HG02938 (cell line): ENCODE data around the gene UBA3.
A peak's percentile ranks its signal among the peaks of the same experiment; 100 is the strongest.

Experiments used
- ATAC-seq: cut with Tn5 transposase; IDR thresholded peaks from one replicate; pipeline ENCODE4 v1.9.1; 2021; ENCODE audit warnings: mild to moderate bottlenecking, moderate library complexity; ENCODE audit not compliant: unreplicated experiment

The UBA3 gene

GRCh38 chr3:69080233-69080920 is at the start of gene UBA3:
Gene UBA3, minus strand, starts transcription at chr3:69080365. Its CDS starts 12 bp downstream, at chr3:69080353.
- ATAC-seq = peak; percentile 48

- no peak for ATAC-seq
Observed at GRCh38 chr3:69129531-69129930, 49.4 kb upstream of the UBA3 start.

GRCh38 chr3:69128509-69128908 is 48.3 kb upstream of the UBA3 start:
- ATAC-seq = no peak

GRCh38 chr3:69126999-69127398 is 46.8 kb upstream of the UBA3 start:
- ATAC-seq = no peak

GRCh38 chr3:69126216-69126615 is 46.1 kb upstream of the UBA3 start:
- no peak for ATAC-seq

GRCh38 chr3:69122403-69122802 is 42.2 kb upstream of the UBA3 start, which contains the start of gene LMOD3:
Gene LMOD3, minus strand, starts transcription at chr3:69122595. Its CDS starts 209 bp downstream, at chr3:69122386.
- no peak for ATAC-seq

- no peak for ATAC-seq
Observed at GRCh38 chr3:69121950-69122349, 41.8 kb upstream of the UBA3 start.

- no peak for ATAC-seq
Observed at GRCh38 chr3:69121513-69121912, 41.3 kb upstream of the UBA3 start.

GRCh38 chr3:69120879-69121464 is 40.8 kb upstream of the UBA3 start:
- peak; percentile 92 for ATAC-seq

GRCh38 chr3:69119681-69120080 is 39.5 kb upstream of the UBA3 start:
- ATAC-seq = no peak

GRCh38 chr3:69119138-69119537 is 39.0 kb upstream of the UBA3 start:
- no peak for ATAC-seq

- ATAC-seq = no peak
Observed at GRCh38 chr3:69118555-69118954, 38.4 kb upstream of the UBA3 start.

GRCh38 chr3:69116897-69117296 is 36.7 kb upstream of the UBA3 start:
- ATAC-seq = no peak

GRCh38 chr3:69116162-69116561 is 36.0 kb upstream of the UBA3 start:
- no peak for ATAC-seq

GRCh38 chr3:69115731-69116130 is 35.6 kb upstream of the UBA3 start:
- ATAC-seq = no peak

- ATAC-seq = no peak
Observed at GRCh38 chr3:69113536-69113935, 33.4 kb upstream of the UBA3 start.

- no peak for ATAC-seq
Observed at GRCh38 chr3:69110941-69111546, 30.9 kb upstream of the UBA3 start.

GRCh38 chr3:69108811-69109210 is 28.6 kb upstream of the UBA3 start:
- no peak for ATAC-seq

GRCh38 chr3:69107841-69108240 is 27.7 kb upstream of the UBA3 start:
- ATAC-seq = no peak

GRCh38 chr3:69105320-69105719 is 25.2 kb upstream of the UBA3 start:
- ATAC-seq = no peak

GRCh38 chr3:69104586-69104985 is 24.4 kb upstream of the UBA3 start:
- no peak for ATAC-seq

GRCh38 chr3:69103123-69103522 is 23.0 kb upstream of the UBA3 start:
- no peak for ATAC-seq
